ENCODE data around the gene AACS. TPM values are rescaled to one million over a fixed set of nuclear protein-coding genes. Genes with fewer than 3 reads are reported as not detected.

AACS gene
- total RNA-seq, 4 donors from 2014 or later, result 14.8 to 24.0 (median 20.1) TPM

GRCh38 chr12:125021771-125022170, 43.5 kb upstream of the AACS start:
- H3K4me3 ChIP-seq (replicated peaks in 1 of 3), result no peak overlapping the region
- no peaks in the 10 kb centered on the region for H3K9me3 ChIP-seq
- no peaks in the 10 kb centered on the region for H3K36me3 ChIP-seq
- no peak for DNase-seq
- intact Hi-C loops (cut with DNase I), result no loop called here
- no peak for TF ChIP-seq POLR2A (IDR thresholded peaks at IDR 0.05)
- TF ChIP-seq, protein P1, sequence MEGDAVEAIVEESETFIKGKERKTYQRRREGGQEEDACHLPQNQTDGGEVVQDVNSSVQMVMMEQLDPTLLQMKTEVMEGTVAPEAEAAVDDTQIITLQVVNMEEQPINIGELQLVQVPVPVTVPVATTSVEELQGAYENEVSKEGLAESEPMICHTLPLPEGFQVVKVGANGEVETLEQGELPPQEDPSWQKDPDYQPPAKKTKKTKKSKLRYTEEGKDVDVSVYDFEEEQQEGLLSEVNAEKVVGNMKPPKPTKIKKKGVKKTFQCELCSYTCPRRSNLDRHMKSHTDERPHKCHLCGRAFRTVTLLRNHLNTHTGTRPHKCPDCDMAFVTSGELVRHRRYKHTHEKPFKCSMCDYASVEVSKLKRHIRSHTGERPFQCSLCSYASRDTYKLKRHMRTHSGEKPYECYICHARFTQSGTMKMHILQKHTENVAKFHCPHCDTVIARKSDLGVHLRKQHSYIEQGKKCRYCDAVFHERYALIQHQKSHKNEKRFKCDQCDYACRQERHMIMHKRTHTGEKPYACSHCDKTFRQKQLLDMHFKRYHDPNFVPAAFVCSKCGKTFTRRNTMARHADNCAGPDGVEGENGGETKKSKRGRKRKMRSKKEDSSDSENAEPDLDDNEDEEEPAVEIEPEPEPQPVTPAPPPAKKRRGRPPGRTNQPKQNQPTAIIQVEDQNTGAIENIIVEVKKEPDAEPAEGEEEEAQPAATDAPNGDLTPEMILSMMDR (IDR thresholded peaks at IDR 0.05), result no peak
- H3K27me3 ChIP-seq, result no peaks in the 10 kb centered on the region
- WGBS, 2 donors, result 77 to 82% methylated on average over 5 of the region's 5 CpGs
- no peaks in the 10 kb centered on the region for H3K4me1 ChIP-seq
- no peak overlapping the region for H3K27ac ChIP-seq

DNA sequence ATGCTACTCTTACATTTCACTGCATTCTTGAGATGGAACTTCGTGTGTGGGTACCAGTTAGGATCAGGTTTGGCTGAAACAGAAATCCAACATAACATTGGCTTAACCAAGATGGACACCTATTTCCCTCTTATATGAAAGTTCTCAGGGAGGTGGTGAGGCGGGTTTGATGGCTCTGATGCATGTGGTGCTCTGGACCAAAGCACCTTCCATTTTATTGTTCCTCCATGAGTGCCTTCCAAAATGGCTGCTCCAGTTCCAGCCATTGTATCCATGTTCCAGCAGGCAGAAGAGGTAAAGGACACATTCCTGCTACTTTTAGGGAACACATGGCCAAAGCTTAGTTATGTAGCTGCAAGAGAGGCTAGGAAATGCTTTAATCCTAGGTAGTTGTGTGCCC, 42.2 kb upstream of the AACS start:
- 99 to 100% methylated on average over 2 of the region's 2 CpGs for WGBS, 2 donors
- TF ChIP-seq, protein P1 (IDR thresholded peaks at IDR 0.05), result no peak
- no peak for TF ChIP-seq POLR2A (IDR thresholded peaks at IDR 0.05)
- no peak for DNase-seq
- no peaks in the 10 kb centered on the region for H3K27me3 ChIP-seq
- H3K9me3 ChIP-seq, result no peaks in the 10 kb centered on the region
- no peak overlapping the region for H3K4me3 ChIP-seq (replicated peaks in 1 of 3)
- no peaks in the 10 kb centered on the region for H3K4me1 ChIP-seq
- intact Hi-C loops (cut with DNase I), result no loop called here
- H3K27ac ChIP-seq, result no peak overlapping the region
- H3K36me3 ChIP-seq, result no peaks in the 10 kb centered on the region

- intact Hi-C loops (cut with DNase I), result no loop called here
Measured at GRCh38 chr12:125024949-125025563, 40.2 kb upstream of the AACS start.

DNA sequence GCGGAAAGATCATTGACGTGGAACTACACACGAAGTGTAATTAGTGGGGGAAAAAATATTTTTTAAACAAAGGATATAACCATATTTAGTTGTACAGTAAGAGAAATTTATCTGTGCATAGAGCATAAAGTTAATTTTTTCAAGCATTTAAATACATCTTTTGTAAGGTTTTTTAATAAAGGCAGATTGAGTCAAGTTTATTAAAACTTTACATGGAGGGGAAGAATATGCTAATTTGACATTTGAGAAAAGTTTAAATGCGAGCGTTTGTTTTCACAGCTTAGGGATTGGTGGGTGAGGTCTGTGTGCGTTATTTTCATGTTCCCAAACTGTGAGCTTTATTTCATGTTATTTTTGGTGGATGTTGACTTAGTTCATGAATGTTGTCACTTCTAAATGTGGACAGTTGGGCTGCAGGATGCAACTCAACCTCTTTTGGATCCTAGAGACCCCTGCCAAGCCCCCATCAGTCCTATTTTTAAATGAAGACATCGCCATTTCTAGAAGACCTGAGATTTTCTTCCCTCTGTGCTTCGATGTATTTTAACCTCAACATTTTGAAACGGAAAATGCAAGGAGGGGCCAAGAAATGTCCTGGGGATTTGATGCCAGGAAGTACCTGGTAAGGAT, 39.5 kb upstream of the AACS start:
- Histone ChIP-seq H3K9me3 (no peaks in the 10 kb centered on the region), H3K27me3 (no peaks in the 10 kb centered on the region), H3K27ac (no peak overlapping the region), H3K4me3 (replicated peaks in 1 of 3) (no peak overlapping the region), H3K36me3 (no peaks in the 10 kb centered on the region), H3K4me1 (no peaks in the 10 kb centered on the region)
- no peak for DNase-seq
- TF ChIP-seq, protein P1 (IDR thresholded peaks at IDR 0.05), result no peak
- TF ChIP-seq POLR2A (IDR thresholded peaks at IDR 0.05), result no peak
- intact Hi-C loops (cut with DNase I), result no loop called here
- 83 to 86% methylated on average over 9 of the region's 9 CpGs for WGBS, 2 donors

More at GRCh38 chr12:125024949-125025563, 40.2 kb upstream of the AACS start:
- no peaks in the 10 kb centered on the region for H3K27me3 ChIP-seq
- H3K4me3 ChIP-seq (replicated peaks in 1 of 3), result no peak overlapping the region
- WGBS, 2 donors, result 87 to 94% methylated on average over 43 of the region's 43 CpGs
- H3K4me1 ChIP-seq, result no peaks in the 10 kb centered on the region
- no peaks in the 10 kb centered on the region for H3K9me3 ChIP-seq
- no peak for DNase-seq
- no peaks in the 10 kb centered on the region for H3K36me3 ChIP-seq
- no peak overlapping the region for H3K27ac ChIP-seq
- TF ChIP-seq POLR2A (IDR thresholded peaks at IDR 0.05), result no peak
- TF ChIP-seq, protein P1 (IDR thresholded peaks at IDR 0.05), result no peak

DNA sequence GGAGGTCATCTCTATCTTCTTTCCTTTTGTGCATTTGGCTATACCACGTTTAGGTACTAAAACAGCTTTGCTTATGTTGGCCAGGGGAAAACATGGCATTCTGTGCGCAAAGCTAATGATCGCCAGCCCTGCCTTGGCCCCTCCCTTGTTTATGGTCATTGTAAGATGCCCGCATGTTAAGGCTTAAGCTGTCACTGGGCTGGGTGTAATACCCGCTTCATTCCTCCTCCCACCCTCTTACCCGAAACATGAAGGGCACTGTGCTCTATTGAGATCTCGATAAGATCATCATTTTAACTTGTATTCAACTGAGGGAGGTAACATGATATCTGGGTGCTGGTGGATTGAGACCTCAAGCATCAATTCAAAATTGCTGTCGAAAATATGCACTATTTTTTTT, 37.1 kb upstream of the AACS start:
- no peaks in the 10 kb centered on the region for H3K27me3 ChIP-seq
- no peaks in the 10 kb centered on the region for H3K4me1 ChIP-seq
- no peaks in the 10 kb centered on the region for H3K36me3 ChIP-seq
- H3K4me3 ChIP-seq (replicated peaks in 1 of 3), result no peak overlapping the region
- WGBS, 2 donors, result 95 to 96% methylated on average over 8 of the region's 8 CpGs
- no peak for DNase-seq
- no peak overlapping the region for H3K27ac ChIP-seq
- TF ChIP-seq, protein P1 (IDR thresholded peaks at IDR 0.05), result no peak
- no peak for TF ChIP-seq POLR2A (IDR thresholded peaks at IDR 0.05)
- H3K9me3 ChIP-seq, result no peaks in the 10 kb centered on the region
- intact Hi-C loops (cut with DNase I), result no loop called here

All from thyroid gland (tissue), 4 donors.